DND-41 (cell line): ENCODE data around the gene BSND.

ENCODE experiments used
- ATAC-seq: fragments of 200-7000 bp; cut with Tn5 transposase; 3 replicates; pipeline ENCODE4 v1.9.1; 2021; ENCODE audit warnings: low read depth; ENCODE audit not compliant: insufficient read depth
- DNase-seq: peaks from one replicate; pipeline ENCODE4 v3.0.0-alpha.2; 2020
- H2AFZ ChIP-seq: 2 replicates; pipeline ENCODE4 v1.6.0; 2012; ENCODE audit warnings: low read depth, low read length
- H3K27ac ChIP-seq: 2 replicates; pipeline ENCODE4 v1.5.1; 2012; ENCODE audit warnings: low read length, inconsistent platforms
- H3K27me3 ChIP-seq: fragments of 200-600 bp; sonication (generic); 2 replicates; pipeline ENCODE4 v1.6.0; 2012; ENCODE audit warnings: low read length, mild to moderate bottlenecking, inconsistent platforms; ENCODE audit not compliant: insufficient read depth, poor library complexity
- H3K36me3 ChIP-seq: 2 replicates; pipeline ENCODE4 v1.5.1; 2012; ENCODE audit warnings: low read length, inconsistent platforms; ENCODE audit not compliant: insufficient read depth
- H3K4me1 ChIP-seq: 2 replicates; pipeline ENCODE4 v1.5.1; 2012; ENCODE audit warnings: mild to moderate bottlenecking, low read length; ENCODE audit not compliant: insufficient read depth
- H3K4me2 ChIP-seq: 2 replicates; pipeline ENCODE4 v1.6.0; 2012; ENCODE audit warnings: mild to moderate bottlenecking, moderate library complexity, low read length, inconsistent platforms; ENCODE audit not compliant: insufficient read depth
- H3K4me3 ChIP-seq, 2 experiments: fragments of 200-600 bp in 1 of 2; shearing (Covaris generic) in 1 of 2; 2 replicates each; pipeline ENCODE4 v1.5.1; 2012 to 2016; ENCODE audit warnings: inconsistent platforms in 2 of 2, low read length in 2 of 2, mild to moderate bottlenecking in 2 of 2, low read depth in 1 of 2, moderate library complexity in 1 of 2
- H3K79me2 ChIP-seq: 2 replicates; pipeline ENCODE4 v1.6.0; 2012; ENCODE audit warnings: low read length, inconsistent platforms; ENCODE audit not compliant: insufficient read depth
- H3K9ac ChIP-seq: 2 replicates; pipeline ENCODE4 v1.6.0; 2012; ENCODE audit warnings: low read depth, mild to moderate bottlenecking, inconsistent platforms, low read length, moderate library complexity
- H3K9me3 ChIP-seq: 2 replicates; pipeline ENCODE4 v1.5.1; 2012; ENCODE audit warnings: low read length, moderate library complexity, mild to moderate bottlenecking, inconsistent platforms; ENCODE audit not compliant: insufficient read depth, severe bottlenecking
- H4K20me1 ChIP-seq: 2 replicates; pipeline ENCODE4 v1.6.0; 2012; ENCODE audit warnings: low read length; ENCODE audit not compliant: insufficient read depth
- EZH2 ChIP-seq: IDR thresholded peaks from 3 replicates; pipeline ENCODE4 v1.6.1; 2012; ENCODE audit warnings: borderline replicate concordance, low read depth, mild to moderate bottlenecking, moderate library complexity, low read length, inconsistent platforms; ENCODE audit not compliant: severe bottlenecking
- TF ChIP-seq, protein P1 (sequence below): IDR thresholded peaks from 2 replicates; pipeline ENCODE4 v1.5.1; 2012; ENCODE audit warnings: borderline replicate concordance, low read length, moderate library complexity, mild to moderate bottlenecking; ENCODE audit not compliant: poor library complexity, severe bottlenecking; ENCODE audit errors: extremely low read depth

BSND gene

DNA sequence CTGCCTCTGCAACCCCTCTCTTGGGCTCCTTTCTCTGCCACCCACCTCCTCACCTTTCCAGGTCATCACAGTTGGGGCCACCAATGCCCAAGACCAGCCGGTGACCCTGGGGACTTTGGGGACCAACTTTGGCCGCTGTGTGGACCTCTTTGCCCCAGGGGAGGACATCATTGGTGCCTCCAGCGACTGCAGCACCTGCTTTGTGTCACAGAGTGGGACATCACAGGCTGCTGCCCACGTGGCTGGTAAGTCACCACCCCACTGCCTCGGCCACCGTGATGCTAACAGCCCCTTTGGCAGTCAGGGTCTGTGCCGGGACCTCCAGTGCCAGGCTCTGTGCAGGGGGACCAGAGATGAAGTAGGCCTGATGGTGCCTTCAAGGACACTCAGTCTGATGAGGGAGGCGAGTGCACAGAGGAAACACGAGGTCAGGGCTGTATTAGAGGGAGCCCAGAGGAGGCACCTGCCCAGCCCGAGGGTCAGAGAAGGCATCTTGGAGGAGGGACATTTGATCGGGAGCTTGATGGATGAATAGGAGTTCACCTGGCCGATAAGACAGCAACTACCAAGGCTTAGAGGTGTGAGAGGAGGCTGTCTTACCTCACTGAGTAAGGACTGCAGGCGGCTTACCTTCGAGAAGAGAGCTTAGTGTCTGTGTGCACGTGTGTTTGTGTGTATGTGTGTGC is 58.7 kb downstream of the BSND start:
- Histone ChIP-seq H4K20me1 (no peaks in the 10 kb centered on the region), H3K27me3 (no peaks in the 10 kb centered on the region), H3K79me2 (no peaks in the 10 kb centered on the region), H3K4me3 (no peak overlapping the region), H3K4me2 (no peak overlapping the region), H3K27ac (no peak overlapping the region), H3K36me3 (no peaks in the 10 kb centered on the region), H3K9me3 (no peaks in the 10 kb centered on the region), H3K4me1 (no peaks in the 10 kb centered on the region), H3K9ac (no peak overlapping the region), H2AFZ (no peak overlapping the region)
- TF ChIP-seq EZH2: no peak
- TF ChIP-seq, protein P1, sequence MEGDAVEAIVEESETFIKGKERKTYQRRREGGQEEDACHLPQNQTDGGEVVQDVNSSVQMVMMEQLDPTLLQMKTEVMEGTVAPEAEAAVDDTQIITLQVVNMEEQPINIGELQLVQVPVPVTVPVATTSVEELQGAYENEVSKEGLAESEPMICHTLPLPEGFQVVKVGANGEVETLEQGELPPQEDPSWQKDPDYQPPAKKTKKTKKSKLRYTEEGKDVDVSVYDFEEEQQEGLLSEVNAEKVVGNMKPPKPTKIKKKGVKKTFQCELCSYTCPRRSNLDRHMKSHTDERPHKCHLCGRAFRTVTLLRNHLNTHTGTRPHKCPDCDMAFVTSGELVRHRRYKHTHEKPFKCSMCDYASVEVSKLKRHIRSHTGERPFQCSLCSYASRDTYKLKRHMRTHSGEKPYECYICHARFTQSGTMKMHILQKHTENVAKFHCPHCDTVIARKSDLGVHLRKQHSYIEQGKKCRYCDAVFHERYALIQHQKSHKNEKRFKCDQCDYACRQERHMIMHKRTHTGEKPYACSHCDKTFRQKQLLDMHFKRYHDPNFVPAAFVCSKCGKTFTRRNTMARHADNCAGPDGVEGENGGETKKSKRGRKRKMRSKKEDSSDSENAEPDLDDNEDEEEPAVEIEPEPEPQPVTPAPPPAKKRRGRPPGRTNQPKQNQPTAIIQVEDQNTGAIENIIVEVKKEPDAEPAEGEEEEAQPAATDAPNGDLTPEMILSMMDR: no peak
- DNase-seq (no peak), ATAC-seq (no peak)

DNA sequence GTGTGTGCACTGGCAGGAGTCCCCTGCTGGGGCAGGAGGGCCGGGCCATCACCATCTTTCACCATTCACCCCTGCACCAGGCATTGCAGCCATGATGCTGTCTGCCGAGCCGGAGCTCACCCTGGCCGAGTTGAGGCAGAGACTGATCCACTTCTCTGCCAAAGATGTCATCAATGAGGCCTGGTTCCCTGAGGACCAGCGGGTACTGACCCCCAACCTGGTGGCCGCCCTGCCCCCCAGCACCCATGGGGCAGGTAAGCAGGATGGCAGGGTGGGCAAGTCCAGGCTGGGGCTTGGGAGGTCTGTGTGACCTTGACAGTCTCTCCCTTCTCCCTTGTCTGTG is 59.2 kb downstream of the BSND start:
- ATAC-seq (no peak), DNase-seq (no peak)
- Histone ChIP-seq H4K20me1 (no peaks in the 10 kb centered on the region), H3K9me3 (no peaks in the 10 kb centered on the region), H3K27me3 (no peaks in the 10 kb centered on the region), H3K4me1 (no peaks in the 10 kb centered on the region), H2AFZ (no peak overlapping the region), H3K9ac (no peak overlapping the region), H3K4me2 (no peak overlapping the region), H3K4me3 (no peak overlapping the region), H3K36me3 (no peaks in the 10 kb centered on the region), H3K79me2 (no peaks in the 10 kb centered on the region), H3K27ac (no peak overlapping the region)
- TF ChIP-seq, protein P1: no peak
- no peak for TF ChIP-seq EZH2

DNA sequence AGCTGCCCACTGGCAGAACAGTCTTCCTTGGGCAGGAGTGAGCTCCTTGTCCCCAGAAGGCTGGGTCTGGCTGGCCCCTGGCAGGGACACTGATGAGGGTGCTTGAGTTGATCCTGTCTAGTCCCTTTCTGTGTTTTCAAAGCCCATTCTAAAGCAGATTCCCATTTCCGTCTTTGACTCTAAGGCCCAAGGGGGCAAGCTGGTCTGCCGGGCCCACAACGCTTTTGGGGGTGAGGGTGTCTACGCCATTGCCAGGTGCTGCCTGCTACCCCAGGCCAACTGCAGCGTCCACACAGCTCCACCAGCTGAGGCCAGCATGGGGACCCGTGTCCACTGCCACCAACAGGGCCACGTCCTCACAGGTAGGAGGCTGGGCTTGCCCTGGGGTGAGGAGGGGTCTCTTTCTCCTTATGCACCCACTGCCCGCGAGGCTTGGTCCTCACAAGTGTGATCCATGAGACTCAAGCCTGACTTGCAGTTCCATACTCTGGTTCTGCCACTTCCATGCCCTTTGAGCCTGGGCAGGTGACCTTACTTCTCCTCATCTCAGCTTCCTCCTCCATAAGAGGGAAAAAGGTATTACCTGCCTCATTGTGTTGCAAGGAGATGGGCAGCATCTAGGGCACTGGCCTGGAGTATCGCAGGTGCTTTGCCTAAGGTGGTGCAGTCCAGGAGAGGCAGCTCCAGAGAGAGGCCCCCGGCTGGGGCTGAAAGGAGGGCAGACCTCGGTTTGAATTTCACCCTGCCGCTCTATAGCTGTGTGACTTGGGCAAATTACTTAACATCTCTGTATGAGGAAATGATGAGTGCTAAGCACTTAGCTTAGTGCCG is 60.8 kb downstream of the BSND start:
- H3K79me2 ChIP-seq: no peaks in the 10 kb centered on the region
- ATAC-seq: no peak
- H3K27me3 ChIP-seq: no peaks in the 10 kb centered on the region
- H3K4me1 ChIP-seq: no peaks in the 10 kb centered on the region
- H3K9me3 ChIP-seq: no peaks in the 10 kb centered on the region
- H3K9ac ChIP-seq: no peak overlapping the region
- H4K20me1 ChIP-seq: no peaks in the 10 kb centered on the region
- no peak overlapping the region for H3K4me3 ChIP-seq
- TF ChIP-seq EZH2: no peak
- TF ChIP-seq, protein P1: no peak
- H3K27ac ChIP-seq: no peak overlapping the region
- H3K4me2 ChIP-seq: no peak overlapping the region
- H3K36me3 ChIP-seq: no peaks in the 10 kb centered on the region
- no peak overlapping the region for H2AFZ ChIP-seq
- DNase-seq: no peak
